ENCODE results near the gene RASAL2.

The RASAL2 gene

DNA sequence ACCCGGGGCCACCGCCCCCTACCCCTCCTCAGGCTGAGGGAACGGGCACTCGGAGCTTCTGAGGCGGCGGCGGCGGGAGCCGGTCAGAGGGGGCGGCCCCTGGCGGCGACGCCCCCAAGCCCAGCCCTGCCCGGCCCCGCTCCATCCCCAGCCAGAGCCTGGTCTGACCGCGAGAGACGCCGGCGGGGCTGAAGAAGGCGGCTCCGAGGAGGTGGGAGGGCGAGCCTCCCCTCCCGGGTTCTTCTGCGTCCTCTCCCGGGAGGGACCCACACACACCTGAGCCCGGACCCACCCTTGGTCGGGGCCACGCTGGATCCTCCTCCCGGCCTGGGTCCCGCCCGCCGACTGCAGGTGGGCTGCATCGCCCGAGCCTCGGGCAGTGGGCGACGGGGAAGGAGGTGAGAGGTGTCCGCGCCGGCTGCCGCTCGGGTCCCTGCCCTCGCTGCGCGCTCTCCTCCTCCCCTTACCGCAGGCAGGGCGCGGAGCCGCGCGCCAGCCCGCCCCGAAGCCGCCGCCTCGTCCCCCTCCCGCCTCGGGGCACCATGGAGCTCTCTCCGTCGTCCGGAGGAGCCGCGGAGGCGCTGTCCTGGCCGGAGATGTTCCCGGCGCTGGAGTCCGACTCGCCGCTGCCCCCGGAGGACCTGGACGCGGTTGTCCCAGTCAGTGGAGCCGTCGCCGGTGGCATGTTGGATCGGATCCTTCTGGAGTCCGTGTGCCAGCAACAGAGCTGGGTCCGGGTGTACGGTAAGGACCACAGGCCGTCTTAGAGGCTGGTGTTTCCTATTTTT is at the start of gene RASAL2:
TSS of gene RASAL2 (plus strand) at position 154 of the 788 bp plus-strand sequence. CDS start at position 543, 389 bp downstream.
- peak; percentile 3 for DNase-seq

DNA sequence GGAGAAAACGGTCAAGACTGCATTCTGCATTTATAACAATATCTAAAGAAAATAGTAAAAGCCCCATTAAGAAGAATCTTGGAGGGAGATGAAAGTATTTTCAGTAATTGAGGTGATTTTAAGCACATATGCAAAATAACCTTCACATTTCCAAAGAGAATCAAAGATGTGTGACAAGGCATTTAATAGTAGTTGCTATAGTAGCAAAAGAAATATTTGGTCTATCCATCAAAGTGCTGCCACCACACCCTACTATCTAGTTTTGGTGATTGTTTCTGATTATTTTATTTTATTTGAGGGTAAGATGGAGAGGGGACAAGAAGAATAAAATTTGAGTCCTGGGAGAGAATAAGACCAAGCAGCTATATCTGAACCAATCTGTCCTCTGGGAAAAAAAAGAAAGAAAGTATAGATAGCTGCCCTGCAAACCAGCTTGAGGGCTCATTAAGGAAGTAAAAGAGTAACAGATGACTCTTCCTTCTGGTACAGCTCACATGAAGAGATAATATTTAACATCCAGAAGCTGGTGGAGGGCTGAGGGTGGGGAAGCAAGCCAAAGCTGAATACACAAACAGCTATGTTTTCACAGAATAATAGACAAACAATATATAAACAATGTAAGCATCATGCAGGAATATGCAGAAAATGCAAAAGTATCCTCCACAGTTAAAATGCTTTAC is 47.2 kb upstream of the RASAL2 start:
- no peak for DNase-seq

GRCh38 chr1:178047403-178048093 is 46.4 kb upstream of the RASAL2 start:
- no peak for DNase-seq

GRCh38 chr1:178048426-178048825 is 45.5 kb upstream of the RASAL2 start:
- no peak for DNase-seq

- no peak for DNase-seq
Measured at GRCh38 chr1:178048883-178049282, 45.0 kb upstream of the RASAL2 start.

DNA sequence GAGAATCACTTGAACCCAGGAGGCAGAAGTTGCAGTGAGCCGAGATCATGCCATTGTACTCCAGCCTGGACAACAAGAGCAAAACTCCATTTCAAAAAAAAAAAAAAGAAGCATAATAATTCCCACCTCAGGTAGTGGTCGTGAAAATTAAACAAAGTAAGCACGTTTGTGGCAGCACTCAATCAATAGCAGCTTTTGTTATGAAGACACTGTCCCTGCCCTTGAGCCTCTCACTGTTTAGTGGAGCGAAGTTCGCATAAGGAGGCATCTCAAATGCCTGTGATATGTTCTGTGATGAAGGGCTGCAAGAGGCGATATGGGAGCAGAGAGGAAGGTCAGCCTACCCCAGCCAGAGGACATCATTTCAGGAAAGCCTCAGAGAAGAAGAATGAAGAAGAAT is 43.8 kb upstream of the RASAL2 start:
- DNase-seq: no peak

DNA sequence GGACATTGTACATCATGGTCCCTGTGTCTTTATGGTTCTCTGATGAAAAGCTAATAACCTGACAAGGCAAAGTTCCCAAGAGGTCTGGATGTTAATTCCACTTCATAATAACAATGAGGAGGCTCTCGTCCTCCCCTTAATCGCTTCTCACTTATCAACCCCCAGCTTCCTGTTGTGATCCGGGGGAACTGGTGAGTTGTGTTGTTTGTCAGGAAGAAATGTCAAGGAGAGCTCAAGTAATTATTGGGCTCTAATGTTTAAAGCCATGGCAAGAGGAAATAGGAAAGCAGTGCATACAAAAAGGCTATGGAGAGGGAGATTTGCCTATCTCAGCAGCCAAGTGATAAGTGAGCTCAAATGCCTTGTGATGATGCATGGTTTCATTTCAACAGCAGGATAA is 42.8 kb upstream of the RASAL2 start:
- no peak for DNase-seq

GRCh38 chr1:178052650-178053461 is 41.0 kb upstream of the RASAL2 start:
- no peak for DNase-seq

DNA sequence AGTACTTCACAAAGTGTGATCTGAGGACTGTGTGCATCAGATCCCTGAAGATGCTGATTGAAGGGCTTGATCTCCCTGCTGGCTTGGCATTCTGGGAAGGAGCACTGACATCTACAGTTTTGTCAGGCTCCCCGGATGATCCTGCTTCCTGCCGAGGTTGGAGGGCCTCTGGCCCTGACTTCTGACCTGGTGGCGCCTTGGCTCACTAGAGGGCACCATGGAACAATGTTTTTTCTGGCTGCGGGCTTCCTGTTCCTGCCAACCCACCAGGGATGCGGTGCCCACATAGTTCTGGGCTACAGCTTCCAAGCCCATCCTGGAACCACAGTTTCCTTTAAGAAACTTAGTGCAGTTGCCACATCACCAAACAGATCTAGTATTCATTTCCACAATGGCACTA is 38.8 kb upstream of the RASAL2 start:
- DNase-seq: no peak

GRCh38 chr1:178055779-178056471 is 38.0 kb upstream of the RASAL2 start:
- no peak for DNase-seq

- DNase-seq: no peak
Measured at GRCh38 chr1:178057141-178057765, 36.7 kb upstream of the RASAL2 start.

GRCh38 chr1:178057912-178058534 is 35.9 kb upstream of the RASAL2 start:
- no peak for DNase-seq

DNA sequence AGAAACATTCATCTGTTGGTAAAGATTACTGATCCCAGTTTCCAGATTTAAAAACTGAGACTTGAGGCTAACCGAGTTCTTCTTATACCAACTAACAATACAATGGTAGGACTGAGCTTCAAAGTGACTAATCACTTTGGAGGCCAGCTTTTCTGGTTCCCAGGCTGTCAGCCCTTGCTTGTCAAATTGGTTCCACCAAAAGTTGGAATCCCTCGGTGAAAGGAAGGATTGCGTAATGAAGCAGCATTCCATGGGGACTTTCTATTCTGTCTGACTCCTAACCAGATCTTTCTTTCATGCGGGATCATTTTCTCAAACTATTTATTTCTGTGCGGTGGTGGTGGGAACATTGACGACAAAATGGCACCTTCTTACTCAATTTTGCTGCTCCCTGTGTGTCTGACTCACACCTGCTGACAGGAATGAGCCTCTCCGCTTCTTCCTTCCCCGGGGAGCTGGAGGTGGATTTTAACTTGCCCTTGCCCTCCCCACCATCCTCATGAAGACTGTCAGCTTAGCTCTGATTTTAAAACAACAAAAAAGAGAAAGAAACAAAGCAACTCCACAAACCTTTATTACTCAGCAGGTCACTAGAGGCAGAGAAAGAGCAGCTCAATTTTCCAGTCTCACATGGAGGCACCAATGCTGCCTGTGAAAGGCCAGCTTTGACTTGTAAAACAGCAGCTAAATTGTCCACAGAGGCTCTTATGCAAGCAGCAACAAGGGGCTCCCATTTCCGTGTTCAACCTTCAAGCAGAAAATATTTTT is 32.9 kb upstream of the RASAL2 start:
- DNase-seq: no peak

GRCh38 chr1:178061620-178062019 is 32.3 kb upstream of the RASAL2 start:
- DNase-seq: no peak

DNA sequence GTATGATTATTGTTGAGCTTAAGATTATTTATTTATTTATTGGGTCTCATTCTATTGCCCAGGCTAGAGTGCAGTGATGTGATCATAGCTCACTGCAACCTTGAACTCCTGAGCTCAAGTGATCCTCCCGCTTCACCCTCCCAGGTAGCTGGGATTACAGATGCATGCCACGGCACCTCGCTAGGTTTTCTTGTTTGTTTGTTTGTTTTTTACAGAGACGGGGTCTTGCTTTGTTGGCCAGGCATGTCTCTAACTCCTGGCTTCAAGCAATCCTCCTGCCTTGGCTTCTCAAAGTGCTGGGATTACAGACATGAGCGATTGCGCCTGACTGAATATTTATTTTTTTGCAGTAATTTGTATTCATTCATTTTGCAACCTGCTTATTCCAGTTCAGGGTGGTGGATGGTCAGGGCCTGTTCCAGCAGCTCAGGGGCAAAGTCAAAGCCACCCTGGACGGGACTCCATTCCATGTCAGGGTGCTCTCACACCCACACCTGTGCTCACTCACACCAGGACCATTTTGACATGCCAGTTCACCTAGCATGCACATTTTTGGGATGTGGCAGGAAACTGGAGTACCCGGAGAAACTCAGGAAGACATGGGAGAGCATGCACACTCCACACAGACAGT is 29.6 kb upstream of the RASAL2 start:
- DNase-seq: no peak

DNA sequence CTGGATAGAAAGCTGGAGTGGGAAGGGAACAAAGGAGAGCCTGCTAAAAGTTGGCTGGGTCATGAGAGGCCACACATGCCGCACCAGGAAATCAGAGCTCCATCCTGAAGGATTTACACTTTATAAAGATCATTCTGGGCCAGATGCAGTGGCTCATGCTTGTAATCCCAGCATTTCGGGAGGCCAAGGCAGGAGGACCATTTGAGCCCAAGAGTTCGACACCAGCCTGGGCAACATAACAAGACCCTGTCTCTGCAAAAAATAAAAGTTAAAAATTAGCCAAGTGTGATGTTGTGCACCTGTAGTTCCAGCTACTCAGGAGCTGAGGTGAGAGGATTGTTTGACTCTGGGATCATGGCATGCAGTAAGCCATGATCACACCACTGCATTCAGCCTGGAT is 28.7 kb upstream of the RASAL2 start:
- no peak for DNase-seq

DNA sequence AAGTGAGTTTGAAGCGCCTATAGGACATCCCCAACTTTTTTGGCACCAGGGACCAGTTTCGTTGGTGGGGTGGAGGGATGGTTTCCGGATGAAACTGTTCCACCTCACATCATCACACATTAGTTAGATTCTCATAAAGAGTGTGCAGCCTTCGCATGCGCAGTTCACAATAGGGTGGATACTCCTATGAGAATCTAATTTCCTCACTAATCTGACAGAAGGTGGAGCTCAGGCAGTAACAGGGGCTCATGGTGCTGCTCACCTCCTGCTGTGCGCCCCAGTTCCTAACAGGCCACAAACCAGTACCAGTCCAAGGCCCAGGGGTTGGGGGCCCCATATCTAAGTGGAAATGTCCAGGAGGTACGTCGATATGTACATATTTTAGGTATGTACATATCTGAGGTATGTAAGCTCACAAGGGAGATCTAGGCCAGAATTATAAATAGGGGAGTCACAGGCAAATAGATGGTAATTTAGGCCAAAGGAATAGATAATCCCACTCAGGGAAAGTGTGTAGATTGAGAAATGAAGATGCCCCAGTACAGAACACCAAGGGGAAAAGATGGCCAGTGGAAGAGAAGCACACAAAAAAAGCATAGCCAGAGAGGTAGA is 27.5 kb upstream of the RASAL2 start:
- no peak for DNase-seq

- DNase-seq: no peak
Measured at GRCh38 chr1:178066908-178067614, 26.8 kb upstream of the RASAL2 start.

GRCh38 chr1:178071811-178072210 is 22.1 kb upstream of the RASAL2 start:
- no peak for DNase-seq

All from stimulated activated CD4-positive, alpha-beta T cell treated with anti-CD3 and anti-CD28 coated beads, Interleukin-4, amount 100 ng/mL, for 1 hour (primary cell).